ENCODE data around the gene AKT3. TPM values are rescaled to one million over a fixed set of nuclear protein-coding genes. Genes with fewer than 3 reads are reported as not detected.
A peak's percentile ranks its signal among the peaks of the same experiment; 100 is the strongest.

The AKT3 gene
- total and polyA plus RNA-seq, 2 experiments from 2014 or later: 4.5 to 18.5 TPM

DNA sequence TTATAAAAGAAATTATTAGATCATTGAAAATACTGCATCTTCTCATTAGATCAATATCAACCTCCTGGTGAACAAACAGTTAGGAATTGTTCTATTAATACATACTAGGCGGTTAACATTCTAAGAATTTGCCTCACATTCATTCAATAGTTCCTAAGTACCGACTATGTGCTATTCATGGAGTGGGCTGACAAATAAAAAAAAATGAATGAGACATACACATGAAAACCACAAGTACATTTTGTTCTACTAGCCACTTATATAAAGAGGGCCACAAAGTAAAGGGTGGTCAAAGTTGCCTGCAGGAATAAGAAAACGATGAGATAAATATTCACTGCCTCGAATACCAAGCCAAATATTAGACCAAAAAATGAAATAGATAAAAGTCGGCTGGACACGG is 299.8 kb downstream of the AKT3 start (continued):
- TF ChIP-seq, protein P1, sequence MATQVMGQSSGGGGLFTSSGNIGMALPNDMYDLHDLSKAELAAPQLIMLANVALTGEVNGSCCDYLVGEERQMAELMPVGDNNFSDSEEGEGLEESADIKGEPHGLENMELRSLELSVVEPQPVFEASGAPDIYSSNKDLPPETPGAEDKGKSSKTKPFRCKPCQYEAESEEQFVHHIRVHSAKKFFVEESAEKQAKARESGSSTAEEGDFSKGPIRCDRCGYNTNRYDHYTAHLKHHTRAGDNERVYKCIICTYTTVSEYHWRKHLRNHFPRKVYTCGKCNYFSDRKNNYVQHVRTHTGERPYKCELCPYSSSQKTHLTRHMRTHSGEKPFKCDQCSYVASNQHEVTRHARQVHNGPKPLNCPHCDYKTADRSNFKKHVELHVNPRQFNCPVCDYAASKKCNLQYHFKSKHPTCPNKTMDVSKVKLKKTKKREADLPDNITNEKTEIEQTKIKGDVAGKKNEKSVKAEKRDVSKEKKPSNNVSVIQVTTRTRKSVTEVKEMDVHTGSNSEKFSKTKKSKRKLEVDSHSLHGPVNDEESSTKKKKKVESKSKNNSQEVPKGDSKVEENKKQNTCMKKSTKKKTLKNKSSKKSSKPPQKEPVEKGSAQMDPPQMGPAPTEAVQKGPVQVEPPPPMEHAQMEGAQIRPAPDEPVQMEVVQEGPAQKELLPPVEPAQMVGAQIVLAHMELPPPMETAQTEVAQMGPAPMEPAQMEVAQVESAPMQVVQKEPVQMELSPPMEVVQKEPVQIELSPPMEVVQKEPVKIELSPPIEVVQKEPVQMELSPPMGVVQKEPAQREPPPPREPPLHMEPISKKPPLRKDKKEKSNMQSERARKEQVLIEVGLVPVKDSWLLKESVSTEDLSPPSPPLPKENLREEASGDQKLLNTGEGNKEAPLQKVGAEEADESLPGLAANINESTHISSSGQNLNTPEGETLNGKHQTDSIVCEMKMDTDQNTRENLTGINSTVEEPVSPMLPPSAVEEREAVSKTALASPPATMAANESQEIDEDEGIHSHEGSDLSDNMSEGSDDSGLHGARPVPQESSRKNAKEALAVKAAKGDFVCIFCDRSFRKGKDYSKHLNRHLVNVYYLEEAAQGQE (IDR thresholded peaks at IDR 0.05; ENCODE audit: unreplicated experiment): no peak
- no peak for TF ChIP-seq EZH2 (IDR thresholded peaks at IDR 0.05; ENCODE audit: low read depth, unreplicated experiment)

DNA sequence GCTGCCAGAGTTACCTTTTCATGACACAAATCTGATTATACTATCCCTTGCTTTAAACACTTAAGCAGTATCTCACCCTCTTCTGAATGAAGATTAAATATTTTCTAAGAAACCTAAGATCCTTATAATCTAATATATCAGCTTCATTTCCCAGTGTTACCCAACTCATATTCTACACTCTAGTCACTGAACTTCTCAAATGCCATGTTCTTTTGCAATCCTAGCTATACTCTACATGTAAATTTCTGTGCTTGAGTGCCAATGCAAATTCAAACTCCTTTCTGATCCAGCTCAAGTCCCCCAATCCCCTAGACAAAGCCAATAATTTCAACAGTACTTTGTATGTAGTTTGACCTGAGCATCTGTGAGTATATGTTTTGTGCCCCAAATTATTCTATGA is 300.3 kb downstream of the AKT3 start:
- Mint-ChIP-seq H3K9me3 (no peaks in the 10 kb centered on the region), H3K27ac (0 out of 2 replicates have a peak overlapping the region, but pooled peaks have one; percentile 0), H3K4me3 (no peak overlapping the region), H3K36me3 (ENCODE audit: low read depth) (peaks cover 6% of the 10 kb centered on the region; the same call in 2 of the 3 replicates), H3K4me1 (peaks cover 5% of the 10 kb centered on the region; the same call in 2 of the 3 replicates), H3K27me3 (ENCODE audit: insufficient read depth, low read depth, poor library complexity) (no peaks in the 10 kb centered on the region)
- H3K27me3 ChIP-seq (ENCODE audit: insufficient read depth): no peaks in the 10 kb centered on the region
- no peaks in the 10 kb centered on the region for H3F3A ChIP-seq (replicated peaks; ENCODE audit: low read depth)
- TF ChIP-seq, protein P2, sequence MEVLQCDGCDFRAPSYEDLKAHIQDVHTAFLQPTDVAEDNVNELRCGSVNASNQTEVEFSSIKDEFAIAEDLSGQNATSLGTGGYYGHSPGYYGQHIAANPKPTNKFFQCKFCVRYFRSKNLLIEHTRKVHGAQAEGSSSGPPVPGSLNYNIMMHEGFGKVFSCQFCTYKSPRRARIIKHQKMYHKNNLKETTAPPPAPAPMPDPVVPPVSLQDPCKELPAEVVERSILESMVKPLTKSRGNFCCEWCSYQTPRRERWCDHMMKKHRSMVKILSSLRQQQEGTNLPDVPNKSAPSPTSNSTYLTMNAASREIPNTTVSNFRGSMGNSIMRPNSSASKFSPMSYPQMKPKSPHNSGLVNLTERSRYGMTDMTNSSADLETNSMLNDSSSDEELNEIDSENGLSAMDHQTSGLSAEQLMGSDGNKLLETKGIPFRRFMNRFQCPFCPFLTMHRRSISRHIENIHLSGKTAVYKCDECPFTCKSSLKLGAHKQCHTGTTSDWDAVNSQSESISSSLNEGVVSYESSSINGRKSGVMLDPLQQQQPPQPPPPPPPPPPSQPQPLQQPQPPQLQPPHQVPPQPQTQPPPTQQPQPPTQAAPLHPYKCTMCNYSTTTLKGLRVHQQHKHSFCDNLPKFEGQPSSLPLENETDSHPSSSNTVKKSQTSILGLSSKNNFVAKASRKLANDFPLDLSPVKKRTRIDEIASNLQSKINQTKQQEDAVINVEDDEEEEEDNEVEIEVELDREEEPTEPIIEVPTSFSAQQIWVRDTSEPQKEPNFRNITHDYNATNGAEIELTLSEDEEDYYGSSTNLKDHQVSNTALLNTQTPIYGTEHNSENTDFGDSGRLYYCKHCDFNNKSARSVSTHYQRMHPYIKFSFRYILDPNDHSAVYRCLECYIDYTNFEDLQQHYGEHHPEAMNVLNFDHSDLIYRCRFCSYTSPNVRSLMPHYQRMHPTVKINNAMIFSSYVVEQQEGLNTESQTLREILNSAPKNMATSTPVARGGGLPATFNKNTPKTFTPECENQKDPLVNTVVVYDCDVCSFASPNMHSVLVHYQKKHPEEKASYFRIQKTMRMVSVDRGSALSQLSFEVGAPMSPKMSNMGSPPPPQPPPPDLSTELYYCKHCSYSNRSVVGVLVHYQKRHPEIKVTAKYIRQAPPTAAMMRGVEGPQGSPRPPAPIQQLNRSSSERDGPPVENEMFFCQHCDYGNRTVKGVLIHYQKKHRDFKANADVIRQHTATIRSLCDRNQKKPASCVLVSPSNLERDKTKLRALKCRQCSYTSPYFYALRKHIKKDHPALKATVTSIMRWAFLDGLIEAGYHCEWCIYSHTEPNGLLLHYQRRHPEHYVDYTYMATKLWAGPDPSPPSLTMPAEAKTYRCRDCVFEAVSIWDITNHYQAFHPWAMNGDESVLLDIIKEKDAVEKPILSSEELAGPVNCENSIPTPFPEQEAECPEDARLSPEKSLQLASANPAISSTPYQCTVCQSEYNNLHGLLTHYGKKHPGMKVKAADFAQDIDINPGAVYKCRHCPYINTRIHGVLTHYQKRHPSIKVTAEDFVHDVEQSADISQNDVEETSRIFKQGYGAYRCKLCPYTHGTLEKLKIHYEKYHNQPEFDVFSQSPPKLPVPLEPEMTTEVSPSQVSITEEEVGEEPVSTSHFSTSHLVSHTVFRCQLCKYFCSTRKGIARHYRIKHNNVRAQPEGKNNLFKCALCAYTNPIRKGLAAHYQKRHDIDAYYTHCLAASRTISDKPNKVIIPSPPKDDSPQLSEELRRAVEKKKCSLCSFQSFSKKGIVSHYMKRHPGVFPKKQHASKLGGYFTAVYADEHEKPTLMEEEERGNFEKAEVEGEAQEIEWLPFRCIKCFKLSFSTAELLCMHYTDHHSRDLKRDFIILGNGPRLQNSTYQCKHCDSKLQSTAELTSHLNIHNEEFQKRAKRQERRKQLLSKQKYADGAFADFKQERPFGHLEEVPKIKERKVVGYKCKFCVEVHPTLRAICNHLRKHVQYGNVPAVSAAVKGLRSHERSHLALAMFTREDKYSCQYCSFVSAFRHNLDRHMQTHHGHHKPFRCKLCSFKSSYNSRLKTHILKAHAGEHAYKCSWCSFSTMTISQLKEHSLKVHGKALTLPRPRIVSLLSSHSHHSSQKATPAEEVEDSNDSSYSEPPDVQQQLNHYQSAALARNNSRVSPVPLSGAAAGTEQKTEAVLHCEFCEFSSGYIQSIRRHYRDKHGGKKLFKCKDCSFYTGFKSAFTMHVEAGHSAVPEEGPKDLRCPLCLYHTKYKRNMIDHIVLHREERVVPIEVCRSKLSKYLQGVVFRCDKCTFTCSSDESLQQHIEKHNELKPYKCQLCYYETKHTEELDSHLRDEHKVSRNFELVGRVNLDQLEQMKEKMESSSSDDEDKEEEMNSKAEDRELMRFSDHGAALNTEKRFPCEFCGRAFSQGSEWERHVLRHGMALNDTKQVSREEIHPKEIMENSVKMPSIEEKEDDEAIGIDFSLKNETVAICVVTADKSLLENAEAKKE (CRISPR knock-in tag; IDR thresholded peaks at IDR 0.05): no peak
- TF ChIP-seq POLR2AphosphoS5 (IDR thresholded peaks at IDR 0.05; ENCODE audit: low read depth): no peak
- TF ChIP-seq JUNB (IDR thresholded peaks at IDR 0.05; ENCODE audit: unreplicated experiment): no peak
- no peak for TF ChIP-seq ZNF331 (CRISPR knock-in tag; IDR thresholded peaks at IDR 0.05; ENCODE audit: low read depth)
- TF ChIP-seq, protein P1 (IDR thresholded peaks at IDR 0.05; ENCODE audit: unreplicated experiment): no peak
- TF ChIP-seq ZNF114 (CRISPR knock-in tag; IDR thresholded peaks at IDR 0.05): no peak
- TF ChIP-seq CREB1 (CRISPR knock-in tag; IDR thresholded peaks at IDR 0.05; ENCODE audit: low read depth): no peak
- TF ChIP-seq, protein P3, sequence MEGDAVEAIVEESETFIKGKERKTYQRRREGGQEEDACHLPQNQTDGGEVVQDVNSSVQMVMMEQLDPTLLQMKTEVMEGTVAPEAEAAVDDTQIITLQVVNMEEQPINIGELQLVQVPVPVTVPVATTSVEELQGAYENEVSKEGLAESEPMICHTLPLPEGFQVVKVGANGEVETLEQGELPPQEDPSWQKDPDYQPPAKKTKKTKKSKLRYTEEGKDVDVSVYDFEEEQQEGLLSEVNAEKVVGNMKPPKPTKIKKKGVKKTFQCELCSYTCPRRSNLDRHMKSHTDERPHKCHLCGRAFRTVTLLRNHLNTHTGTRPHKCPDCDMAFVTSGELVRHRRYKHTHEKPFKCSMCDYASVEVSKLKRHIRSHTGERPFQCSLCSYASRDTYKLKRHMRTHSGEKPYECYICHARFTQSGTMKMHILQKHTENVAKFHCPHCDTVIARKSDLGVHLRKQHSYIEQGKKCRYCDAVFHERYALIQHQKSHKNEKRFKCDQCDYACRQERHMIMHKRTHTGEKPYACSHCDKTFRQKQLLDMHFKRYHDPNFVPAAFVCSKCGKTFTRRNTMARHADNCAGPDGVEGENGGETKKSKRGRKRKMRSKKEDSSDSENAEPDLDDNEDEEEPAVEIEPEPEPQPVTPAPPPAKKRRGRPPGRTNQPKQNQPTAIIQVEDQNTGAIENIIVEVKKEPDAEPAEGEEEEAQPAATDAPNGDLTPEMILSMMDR (conservative IDR thresholded peaks at IDR 0.05; ENCODE audit: low read depth in 2 of 2): no peak
- no peak overlapping the region for H3K4me3 ChIP-seq
- ATAC-seq (no peak), DNase-seq (ENCODE audit: low spot score) (no peak)
- H3K4me1 ChIP-seq (ENCODE audit: insufficient read depth): no peaks in the 10 kb centered on the region
- no peaks in the 10 kb centered on the region for H3K36me3 ChIP-seq (ENCODE audit: insufficient read depth)
- H3K27ac ChIP-seq (ENCODE audit: low read depth): no peak overlapping the region
- H2AFZ ChIP-seq: no peak overlapping the region
- no peak overlapping the region for H3K4me2 ChIP-seq
- H3K79me2 ChIP-seq (replicated peaks; ENCODE audit: insufficient read depth): no peaks in the 10 kb centered on the region
- no peaks in the 10 kb centered on the region for H3K9me2 ChIP-seq (ENCODE audit: insufficient read depth)
- H4K20me1 ChIP-seq (replicated peaks; ENCODE audit: insufficient read depth): no peaks in the 10 kb centered on the region

Measured in GM23338 (cell line).